Endothelial cell (in vitro differentiated cells): ENCODE results near the gene PROM2. TPM values are rescaled to one million over a fixed set of nuclear protein-coding genes. Genes with fewer than 3 reads are reported as not detected.

Source experiments
- DNase-seq: peaks from one replicate; pipeline ENCODE4 v3.0.0; 2021; ENCODE audit warnings: low spot score
- H3K27ac Mint-ChIP-seq: one replicate; pipeline ENCODE4 v1.8.0; 2021; ENCODE audit warnings: mixed read lengths, inconsistent platforms; ENCODE audit not compliant: unreplicated experiment
- H3K27me3 Mint-ChIP-seq: one replicate; pipeline ENCODE4 v1.8.0; 2021; ENCODE audit warnings: mild to moderate bottlenecking, moderate library complexity, mixed read lengths, inconsistent platforms; ENCODE audit not compliant: unreplicated experiment
- H3K36me3 Mint-ChIP-seq: one replicate; pipeline ENCODE4 v1.8.0; 2021; ENCODE audit warnings: mild to moderate bottlenecking, low read depth, mixed read lengths, inconsistent platforms; ENCODE audit not compliant: unreplicated experiment
- H3K4me1 Mint-ChIP-seq: one replicate; pipeline ENCODE4 v1.8.0; 2021; ENCODE audit warnings: mild to moderate bottlenecking, mixed read lengths, inconsistent platforms; ENCODE audit not compliant: unreplicated experiment
- H3K4me3 Mint-ChIP-seq: one replicate; pipeline ENCODE4 v1.8.0; 2021; ENCODE audit warnings: mild to moderate bottlenecking, mixed read lengths, inconsistent platforms; ENCODE audit not compliant: unreplicated experiment
- H3K9me3 Mint-ChIP-seq: one replicate; pipeline ENCODE4 v1.8.0; 2021; ENCODE audit warnings: mixed read lengths, inconsistent platforms; ENCODE audit not compliant: unreplicated experiment
- total RNA-seq: library from RNA; stranded (reverse); fragmentation: NEBNext Ultra II Directional; extraction: Animal tissue kit (Norgen Biotek cat#: 25700); gene quantifications from one replicate; pipeline ENCODE4 v1.2.1, GENCODE V29; 2021; ENCODE audit not compliant: unreplicated experiment
- TF ChIP-seq, protein P1 (sequence below): fragments of 200-600 bp; sonication (generic); IDR thresholded peaks from one replicate; pipeline ENCODE4 v1.5.0; 2021; ENCODE audit warnings: antibody characterized with exemption; ENCODE audit not compliant: unreplicated experiment

The PROM2 gene
- total RNA-seq, 1 donor from 2014 or later, result 0.62 TPM

DNA sequence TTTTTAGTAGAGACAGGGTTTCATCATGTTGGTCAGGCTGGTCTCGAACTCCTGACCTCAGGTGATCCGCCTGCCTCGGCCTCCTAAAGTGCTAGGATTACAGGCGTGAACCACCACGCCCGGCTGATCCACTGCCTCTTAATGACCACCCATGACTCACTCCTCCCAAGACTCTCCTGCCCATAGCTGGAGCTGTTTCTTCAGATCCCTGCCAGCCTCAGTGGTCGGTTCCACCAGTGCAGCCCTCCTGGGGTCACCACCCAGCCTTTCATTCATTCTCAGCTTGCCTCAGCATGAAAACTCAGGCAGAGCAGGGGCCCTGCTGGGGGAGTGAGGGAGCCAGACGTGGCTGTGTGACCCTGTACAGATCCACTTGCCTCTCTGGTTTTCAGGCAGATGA, 35.4 kb downstream of the PROM2 start:
- Mint-ChIP-seq H3K27ac (no peak overlapping the region), H3K4me3 (no peak overlapping the region), H3K9me3 (no peaks in the 10 kb centered on the region), H3K27me3 (peaks cover 20% of the 10 kb centered on the region), H3K4me1 (no peaks in the 10 kb centered on the region), H3K36me3 (no peaks in the 10 kb centered on the region)
- TF ChIP-seq, protein P1, sequence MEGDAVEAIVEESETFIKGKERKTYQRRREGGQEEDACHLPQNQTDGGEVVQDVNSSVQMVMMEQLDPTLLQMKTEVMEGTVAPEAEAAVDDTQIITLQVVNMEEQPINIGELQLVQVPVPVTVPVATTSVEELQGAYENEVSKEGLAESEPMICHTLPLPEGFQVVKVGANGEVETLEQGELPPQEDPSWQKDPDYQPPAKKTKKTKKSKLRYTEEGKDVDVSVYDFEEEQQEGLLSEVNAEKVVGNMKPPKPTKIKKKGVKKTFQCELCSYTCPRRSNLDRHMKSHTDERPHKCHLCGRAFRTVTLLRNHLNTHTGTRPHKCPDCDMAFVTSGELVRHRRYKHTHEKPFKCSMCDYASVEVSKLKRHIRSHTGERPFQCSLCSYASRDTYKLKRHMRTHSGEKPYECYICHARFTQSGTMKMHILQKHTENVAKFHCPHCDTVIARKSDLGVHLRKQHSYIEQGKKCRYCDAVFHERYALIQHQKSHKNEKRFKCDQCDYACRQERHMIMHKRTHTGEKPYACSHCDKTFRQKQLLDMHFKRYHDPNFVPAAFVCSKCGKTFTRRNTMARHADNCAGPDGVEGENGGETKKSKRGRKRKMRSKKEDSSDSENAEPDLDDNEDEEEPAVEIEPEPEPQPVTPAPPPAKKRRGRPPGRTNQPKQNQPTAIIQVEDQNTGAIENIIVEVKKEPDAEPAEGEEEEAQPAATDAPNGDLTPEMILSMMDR, result no peak
- no peak for DNase-seq

DNA sequence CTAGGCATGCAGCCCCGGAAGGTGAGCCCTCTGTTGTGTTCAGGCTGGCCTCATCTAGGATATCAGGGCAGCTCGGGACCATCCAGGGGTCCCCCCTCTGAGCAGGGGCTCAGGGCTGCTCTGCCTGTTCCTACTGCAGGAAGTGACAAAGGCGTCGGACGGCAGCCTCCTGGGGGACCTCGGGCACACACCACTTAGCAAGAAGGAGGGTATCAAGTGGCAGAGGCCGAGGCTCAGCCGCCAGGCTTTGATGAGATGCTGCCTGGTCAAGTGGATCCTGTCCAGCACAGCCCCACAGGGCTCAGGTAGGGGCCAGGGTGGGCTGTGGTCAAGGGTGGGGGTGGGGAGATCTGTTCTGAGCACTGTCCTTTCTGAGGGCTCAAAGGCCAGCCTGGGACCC, 36.0 kb downstream of the PROM2 start:
- no peaks in the 10 kb centered on the region for H3K36me3 Mint-ChIP-seq
- H3K9me3 Mint-ChIP-seq, result no peaks in the 10 kb centered on the region
- TF ChIP-seq, protein P1, result no peak
- no peak overlapping the region for H3K27ac Mint-ChIP-seq
- peaks cover 20% of the 10 kb centered on the region for H3K27me3 Mint-ChIP-seq
- H3K4me3 Mint-ChIP-seq, result no peak overlapping the region
- no peaks in the 10 kb centered on the region for H3K4me1 Mint-ChIP-seq
- DNase-seq, result no peak

DNA sequence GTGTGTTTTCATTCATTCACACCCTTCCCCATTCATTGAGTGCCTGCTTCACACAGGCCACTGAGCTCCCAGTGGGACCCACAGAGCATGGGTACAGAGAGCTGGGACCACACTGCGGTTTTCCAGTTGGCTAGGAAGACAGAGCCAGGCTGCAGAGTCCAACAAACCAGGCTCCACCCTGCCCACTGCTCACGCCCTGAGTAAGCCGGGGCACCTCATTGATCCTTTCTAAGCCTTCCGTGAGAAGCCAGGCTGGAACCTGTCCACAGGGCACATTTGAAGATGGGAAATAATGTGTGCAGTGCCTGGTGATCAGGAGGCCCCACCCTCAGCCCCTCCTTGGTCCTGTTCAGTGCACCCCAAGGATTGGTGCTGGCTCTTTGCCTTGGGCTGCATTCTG, 36.4 kb downstream of the PROM2 start:
- H3K27ac Mint-ChIP-seq, result no peak overlapping the region
- H3K27me3 Mint-ChIP-seq, result peaks cover 20% of the 10 kb centered on the region
- no peaks in the 10 kb centered on the region for H3K4me1 Mint-ChIP-seq
- H3K9me3 Mint-ChIP-seq, result no peaks in the 10 kb centered on the region
- H3K36me3 Mint-ChIP-seq, result no peaks in the 10 kb centered on the region
- no peak for DNase-seq
- TF ChIP-seq, protein P1, result no peak
- H3K4me3 Mint-ChIP-seq, result no peak overlapping the region

DNA sequence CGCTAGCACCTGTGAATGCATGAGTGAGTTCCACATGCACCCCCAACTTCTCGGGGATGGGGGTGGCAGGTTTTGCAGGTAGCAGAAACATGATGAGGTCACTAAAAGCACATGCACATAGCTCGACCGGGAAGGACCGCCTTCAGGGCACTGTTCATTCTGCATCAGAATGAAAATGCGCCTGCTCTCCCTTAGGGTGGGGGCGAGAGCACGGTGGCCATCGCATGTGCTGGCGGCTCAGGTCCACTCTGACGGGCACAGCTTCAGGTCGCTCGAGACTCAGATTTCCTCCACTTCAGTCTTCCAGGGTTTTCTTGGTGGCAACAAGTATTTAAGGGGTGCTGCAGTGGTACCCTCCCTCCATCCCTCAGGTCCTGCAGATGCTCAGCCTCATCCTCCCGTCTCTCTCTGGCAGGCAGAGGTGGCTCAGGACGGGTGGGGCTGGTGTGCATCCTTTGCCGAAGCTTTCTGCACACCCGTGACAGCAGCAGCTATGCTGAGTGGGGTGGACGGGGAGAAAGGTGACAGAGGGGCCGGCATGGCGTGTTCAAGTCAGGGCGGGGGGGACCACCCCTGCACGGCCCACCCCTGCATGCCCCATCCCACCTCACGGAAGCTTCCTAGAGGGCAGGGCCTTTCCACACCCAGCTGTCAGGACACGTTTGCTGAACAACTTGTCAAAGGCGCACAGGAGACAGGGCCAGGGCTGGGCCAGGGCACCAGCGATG, 37.7 kb downstream of the PROM2 start:
- Mint-ChIP-seq H3K4me1 (no peaks in the 10 kb centered on the region), H3K27ac (no peak overlapping the region), H3K27me3 (peaks cover 27% of the 10 kb centered on the region), H3K9me3 (no peaks in the 10 kb centered on the region), H3K36me3 (no peaks in the 10 kb centered on the region), H3K4me3 (no peak overlapping the region)
- TF ChIP-seq, protein P1, result no peak
- DNase-seq, result no peak

DNA sequence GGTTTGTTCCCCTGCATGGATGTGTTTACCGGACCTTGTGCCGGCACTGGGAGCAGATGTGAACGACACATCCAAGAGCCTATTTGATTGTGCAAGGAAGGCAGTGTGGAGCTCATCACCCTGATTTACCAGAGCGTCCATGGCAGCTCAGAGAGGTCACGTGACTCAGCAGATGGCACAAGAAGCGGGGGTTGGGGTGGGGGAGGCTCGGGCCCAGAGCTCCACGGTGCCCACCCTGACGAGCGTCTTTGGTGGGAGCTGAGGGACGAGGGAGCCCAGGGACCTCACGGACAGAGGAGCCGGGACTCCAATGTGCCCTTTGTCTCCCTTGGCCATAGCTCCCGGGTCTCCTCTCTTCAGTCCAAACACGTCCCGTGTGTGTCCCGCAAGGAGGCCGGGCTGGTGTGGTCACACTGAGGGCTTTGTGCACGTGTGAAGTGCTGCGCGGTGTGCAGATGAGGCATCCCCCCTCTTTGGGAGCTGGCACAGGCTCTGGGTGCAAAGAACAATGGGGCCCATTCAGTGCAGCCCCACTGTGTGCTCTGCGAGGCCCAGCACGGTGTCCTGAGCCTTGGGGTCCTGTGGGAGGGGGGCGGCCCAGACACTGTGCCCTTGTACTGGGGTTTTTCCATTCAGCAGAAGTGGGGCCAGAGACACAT, 38.4 kb downstream of the PROM2 start:
- no peak for DNase-seq
- Mint-ChIP-seq H3K4me3 (no peak overlapping the region), H3K9me3 (no peaks in the 10 kb centered on the region), H3K27me3 (peaks cover 27% of the 10 kb centered on the region), H3K4me1 (no peaks in the 10 kb centered on the region), H3K27ac (no peak overlapping the region), H3K36me3 (no peaks in the 10 kb centered on the region)
- TF ChIP-seq, protein P1, result no peak
